ENCODE data around the gene BCL7C. TPM values are rescaled to one million over a fixed set of nuclear protein-coding genes. Genes with fewer than 3 reads are reported as not detected.

The BCL7C gene
- total RNA-seq (2014; rRNA removed; shearing (Covaris generic); ENCODE audit: low replicate concordance), result 154 and 157 TPM in 2 replicates

DNA sequence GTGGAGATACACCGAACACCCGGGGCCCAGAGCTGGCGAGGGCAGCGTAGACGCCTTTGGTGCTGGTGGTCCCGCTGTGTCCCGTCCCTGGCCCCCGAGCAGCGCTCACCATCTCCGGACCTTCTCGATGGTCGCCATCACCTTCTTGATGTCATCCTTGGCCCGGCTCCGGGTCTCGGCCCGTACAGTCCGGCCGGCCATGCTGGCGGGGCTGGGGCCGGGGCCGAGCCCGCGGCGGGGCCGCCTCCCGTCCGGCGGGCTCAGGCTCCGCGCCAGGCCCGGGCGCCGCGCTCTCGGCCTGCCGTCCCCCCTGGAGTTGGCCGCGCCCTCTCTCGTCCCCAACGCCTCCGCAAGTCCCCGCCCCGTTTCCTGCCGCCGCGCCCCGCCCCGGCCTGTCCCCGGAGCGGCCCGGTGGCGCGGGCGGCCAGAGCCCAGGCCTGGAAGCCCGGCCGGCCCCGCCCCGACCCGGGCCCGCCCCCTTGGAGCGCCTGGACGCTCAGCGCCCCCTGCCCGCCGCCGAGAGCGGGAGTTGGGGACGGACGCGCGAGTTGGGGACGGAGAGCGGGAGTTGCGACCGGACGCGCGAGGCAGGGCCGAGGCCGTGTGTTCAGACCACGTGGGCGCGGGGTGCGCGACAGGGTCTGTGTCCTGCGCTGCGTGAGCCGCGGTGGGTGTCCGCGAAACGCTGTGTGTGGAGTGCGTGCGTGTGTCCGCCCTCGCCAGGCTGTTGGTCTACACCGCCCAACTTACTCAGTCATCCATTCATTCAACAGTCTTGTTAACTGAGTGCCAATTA is at the start of gene BCL7C:
BCL7C (minus strand) TSS at position 334 of the 796 bp plus-strand sequence; CDS start at position 201, 133 bp downstream.
- in situ Hi-C loops (cut with HindIII; ENCODE audit: low pct_unique_long_range_greater_than_20kb, low sequenced_read_pairs), result no loop called here
- DNase-seq (ENCODE audit: low read depth), result peak; percentile 86

DNA sequence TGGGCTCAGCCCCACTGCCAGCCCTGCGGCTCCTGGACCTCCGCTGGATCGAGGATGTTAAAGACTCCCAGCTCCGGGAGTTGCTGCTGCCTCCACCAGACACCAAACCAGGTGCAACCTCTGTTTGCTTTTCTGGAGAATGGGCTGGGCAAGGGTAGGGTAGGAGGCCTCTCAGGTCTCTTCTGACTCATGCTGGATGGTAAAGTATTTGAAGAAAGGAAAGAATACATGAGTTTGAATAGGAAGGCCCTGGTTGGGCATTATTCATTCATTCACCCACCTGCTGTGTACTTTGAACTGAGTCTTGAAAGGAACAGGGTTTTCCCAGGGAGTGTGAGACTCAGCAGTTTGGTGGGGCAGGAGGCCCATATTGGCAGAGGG is 48.5 kb upstream of the BCL7C start:
- in situ Hi-C loops (cut with HindIII; ENCODE audit: low pct_unique_long_range_greater_than_20kb, low sequenced_read_pairs), result loop anchor here (25.0 kb wide), 1 partner anchor 180 kb away; the partner anchor contains the start of genes CFAP119 and RNF40

DNA sequence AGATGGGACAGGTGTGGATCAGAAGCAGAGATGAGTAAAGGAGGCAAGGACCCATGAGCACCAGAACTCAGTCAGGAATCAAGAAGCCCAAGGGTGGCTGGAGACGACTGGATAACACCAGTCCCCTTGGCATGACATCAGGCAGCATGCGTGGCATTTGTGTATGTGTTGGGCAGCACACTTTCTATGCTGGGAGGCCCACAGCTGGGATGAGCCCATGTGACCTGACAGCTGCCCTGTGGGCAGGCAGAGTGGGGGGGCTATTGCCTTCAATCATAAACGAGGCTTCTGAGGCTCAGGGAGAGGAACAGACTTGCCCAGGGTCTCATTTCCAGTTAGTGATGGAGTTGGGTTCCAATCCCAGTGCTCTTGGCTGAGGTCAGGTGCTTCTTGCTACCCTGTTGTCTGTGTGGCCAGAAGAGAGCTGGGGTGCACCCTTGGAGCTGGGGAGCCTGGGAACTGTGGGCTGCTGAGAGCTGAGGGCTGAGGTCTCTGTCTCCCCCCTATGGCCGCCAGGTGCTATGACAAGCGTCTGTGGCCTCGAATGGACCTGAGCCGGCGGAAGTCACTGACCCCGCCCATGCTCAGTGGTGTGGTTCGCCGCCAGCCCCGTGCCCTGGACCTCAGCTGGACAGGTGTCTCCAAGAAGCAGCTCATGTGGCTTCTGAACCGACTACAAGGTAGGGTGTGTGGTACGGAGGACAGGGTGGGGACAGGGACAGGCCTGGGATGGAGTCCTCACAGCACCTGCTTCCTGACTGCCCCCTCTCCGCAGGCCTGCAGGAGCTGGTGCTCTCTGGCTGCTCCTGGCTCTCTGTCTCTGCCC is 47.9 kb upstream of the BCL7C start:
- peak; percentile 85 for DNase-seq (ENCODE audit: low read depth)
- in situ Hi-C loops (cut with HindIII; ENCODE audit: low pct_unique_long_range_greater_than_20kb, low sequenced_read_pairs), result loop anchor here (25.0 kb wide), 1 partner anchor 180 kb away; the partner anchor contains the start of genes CFAP119 and RNF40

More for the DNA sequence above, 48.5 kb upstream of the BCL7C start:
- DNase-seq (ENCODE audit: low read depth), result no peak

GRCh38 chr16:30939571-30939970 is 45.7 kb upstream of the BCL7C start:
- peak; percentile 77 for DNase-seq (ENCODE audit: low read depth)
- in situ Hi-C loops (cut with HindIII; ENCODE audit: low pct_unique_long_range_greater_than_20kb, low sequenced_read_pairs), result loop anchor here (25.0 kb wide), 1 partner anchor 177 kb away; the partner anchor contains the start of genes CFAP119 and RNF40

GRCh38 chr16:30937692-30938091 is 43.8 kb upstream of the BCL7C start:
- no peak for DNase-seq (ENCODE audit: low read depth)
- in situ Hi-C loops (cut with HindIII; ENCODE audit: low pct_unique_long_range_greater_than_20kb, low sequenced_read_pairs), result loop anchor here (25.0 kb wide), 1 partner anchor 175 kb away; the partner anchor contains the start of genes CFAP119 and RNF40

DNA sequence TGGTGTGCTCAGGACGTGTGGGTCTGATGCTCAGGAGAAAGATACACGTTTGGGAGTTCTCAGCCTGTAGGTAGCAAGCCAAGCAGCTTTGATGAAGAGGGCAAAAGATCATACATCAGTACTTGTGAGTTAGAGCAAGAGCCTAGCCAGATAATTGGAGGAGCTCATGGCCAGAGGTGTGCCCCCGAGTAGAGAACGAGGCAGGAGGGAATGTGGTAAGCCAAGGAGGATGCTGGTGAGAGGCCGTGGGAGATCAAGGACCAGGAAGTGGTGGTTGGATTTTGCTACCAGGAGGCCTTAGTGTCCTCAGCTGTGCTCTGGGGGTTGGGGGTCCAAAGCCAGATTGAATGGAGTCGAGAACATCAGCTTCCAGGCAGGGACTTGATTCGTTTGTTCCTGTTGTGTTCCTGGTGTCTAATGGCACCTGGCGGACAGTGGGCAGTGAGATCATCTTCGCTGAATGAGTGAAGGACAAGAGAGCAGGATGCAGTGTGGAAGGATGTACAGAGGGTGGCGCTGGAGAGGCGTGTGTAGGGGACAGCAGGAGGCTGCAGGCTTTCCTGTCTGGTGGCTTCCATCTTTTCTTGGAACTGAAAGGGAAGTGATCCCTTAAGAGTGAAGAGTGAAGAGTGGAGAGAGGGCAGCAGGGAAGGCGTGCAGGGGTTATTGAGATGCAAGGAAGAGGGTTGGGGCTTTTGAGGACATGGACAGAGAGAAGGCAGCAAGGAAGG is 41.1 kb upstream of the BCL7C start:
- in situ Hi-C loops (cut with HindIII; ENCODE audit: low pct_unique_long_range_greater_than_20kb, low sequenced_read_pairs), result loop anchor here (25.0 kb wide), 1 partner anchor 173 kb away; the partner anchor contains the start of genes CFAP119 and RNF40

GRCh38 chr16:30931068-30931650 is 37.3 kb upstream of the BCL7C start:
- DNase-seq (ENCODE audit: low read depth), result no peak
- in situ Hi-C loops (cut with HindIII; ENCODE audit: low pct_unique_long_range_greater_than_20kb, low sequenced_read_pairs), result loop anchor here (25.0 kb wide), 1 partner anchor 169 kb away; the partner anchor contains the start of genes CFAP119 and RNF40

More for the DNA sequence above, 41.1 kb upstream of the BCL7C start:
- peak; percentile 74 for DNase-seq (ENCODE audit: low read depth)

DNA sequence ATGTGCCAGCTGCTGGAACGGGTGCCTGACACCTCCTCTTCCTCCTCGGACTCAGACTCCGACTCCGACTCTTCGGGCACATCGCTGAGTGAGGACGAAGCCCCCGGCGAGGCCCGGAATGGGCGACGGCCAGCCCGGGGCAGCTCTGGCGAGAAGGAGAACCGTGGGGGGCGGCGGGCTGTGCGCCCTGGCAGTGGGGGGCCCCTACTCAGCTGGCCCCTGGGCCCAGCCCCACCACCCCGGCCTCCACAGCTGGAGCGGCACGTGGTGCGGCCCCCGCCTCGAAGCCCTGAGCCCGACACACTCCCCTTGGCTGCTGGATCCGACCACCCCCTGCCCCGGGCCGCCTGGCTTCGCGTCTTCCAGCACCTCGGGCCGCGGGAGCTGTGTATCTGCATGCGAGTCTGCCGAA is 36.3 kb upstream of the BCL7C start:
- in situ Hi-C loops (cut with HindIII; ENCODE audit: low pct_unique_long_range_greater_than_20kb, low sequenced_read_pairs), result loop anchor here (25.0 kb wide), 1 partner anchor 168 kb away; the partner anchor contains the start of genes CFAP119 and RNF40
- DNase-seq (ENCODE audit: low read depth), result no peak

GRCh38 chr16:30929167-30929566 is 35.3 kb upstream of the BCL7C start:
- in situ Hi-C loops (cut with HindIII; ENCODE audit: low pct_unique_long_range_greater_than_20kb, low sequenced_read_pairs), result loop anchor here (25.0 kb wide), 1 partner anchor 167 kb away; the partner anchor contains the start of genes CFAP119 and RNF40
- no peak for DNase-seq (ENCODE audit: low read depth)

DNA sequence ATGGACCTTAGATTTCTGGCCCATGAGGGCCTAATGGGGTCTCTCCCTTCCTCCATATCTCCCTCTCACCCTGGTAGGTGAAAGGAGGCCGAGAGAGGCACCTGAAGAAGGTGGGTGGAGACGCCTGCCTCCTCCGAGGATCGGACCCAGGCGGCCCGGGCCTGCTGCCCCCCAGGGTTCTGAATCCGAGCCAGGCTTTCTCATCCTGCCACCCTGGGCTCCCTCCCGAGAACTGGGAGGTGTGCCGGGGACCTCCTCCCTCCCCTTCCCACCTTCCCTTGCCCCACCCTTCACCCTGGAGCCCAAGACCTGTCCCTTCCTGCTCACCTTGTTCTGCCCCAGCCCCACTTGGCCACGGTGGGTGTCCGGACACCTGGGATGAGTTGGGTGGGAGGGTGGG is 34.5 kb upstream of the BCL7C start:
- in situ Hi-C loops (cut with HindIII; ENCODE audit: low pct_unique_long_range_greater_than_20kb, low sequenced_read_pairs), result loop anchor here (25.0 kb wide), 1 partner anchor 166 kb away; the partner anchor contains the start of genes CFAP119 and RNF40
- no peak for DNase-seq (ENCODE audit: low read depth)

DNA sequence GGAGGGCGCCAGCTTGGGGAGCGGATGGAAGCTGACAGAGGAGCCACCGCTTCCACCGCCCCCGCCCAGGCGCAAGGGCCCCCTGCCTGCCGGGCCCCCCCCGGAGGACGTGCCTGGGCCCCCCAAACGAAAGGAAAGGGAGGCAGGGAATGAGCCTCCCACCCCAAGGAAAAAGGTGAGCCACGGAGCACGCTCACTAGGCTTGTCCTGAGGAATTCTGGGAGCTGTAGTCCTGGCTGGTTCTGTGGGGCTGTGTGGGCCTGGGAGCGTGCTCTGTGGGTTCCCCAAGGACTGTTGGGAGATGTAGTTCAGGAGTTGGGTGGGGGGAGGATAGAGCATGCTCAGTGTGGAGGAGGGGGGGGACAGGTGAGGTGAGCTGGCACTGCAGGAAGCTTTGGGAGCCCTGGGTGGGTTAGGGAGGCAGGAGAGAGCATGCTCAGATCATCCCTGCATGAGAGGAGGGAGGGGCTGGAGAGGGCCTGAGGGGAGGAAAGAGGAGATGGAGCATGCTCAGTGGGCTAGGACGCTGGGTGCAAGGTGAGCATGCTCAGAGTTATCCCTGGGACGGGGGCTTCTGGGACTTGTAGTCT is 34.0 kb upstream of the BCL7C start:
- in situ Hi-C loops (cut with HindIII; ENCODE audit: low pct_unique_long_range_greater_than_20kb, low sequenced_read_pairs), result loop anchor here (25.0 kb wide), 1 partner anchor 166 kb away; the partner anchor contains the start of genes CFAP119 and RNF40
- peak; percentile 66 for DNase-seq (ENCODE audit: low read depth)

DNA sequence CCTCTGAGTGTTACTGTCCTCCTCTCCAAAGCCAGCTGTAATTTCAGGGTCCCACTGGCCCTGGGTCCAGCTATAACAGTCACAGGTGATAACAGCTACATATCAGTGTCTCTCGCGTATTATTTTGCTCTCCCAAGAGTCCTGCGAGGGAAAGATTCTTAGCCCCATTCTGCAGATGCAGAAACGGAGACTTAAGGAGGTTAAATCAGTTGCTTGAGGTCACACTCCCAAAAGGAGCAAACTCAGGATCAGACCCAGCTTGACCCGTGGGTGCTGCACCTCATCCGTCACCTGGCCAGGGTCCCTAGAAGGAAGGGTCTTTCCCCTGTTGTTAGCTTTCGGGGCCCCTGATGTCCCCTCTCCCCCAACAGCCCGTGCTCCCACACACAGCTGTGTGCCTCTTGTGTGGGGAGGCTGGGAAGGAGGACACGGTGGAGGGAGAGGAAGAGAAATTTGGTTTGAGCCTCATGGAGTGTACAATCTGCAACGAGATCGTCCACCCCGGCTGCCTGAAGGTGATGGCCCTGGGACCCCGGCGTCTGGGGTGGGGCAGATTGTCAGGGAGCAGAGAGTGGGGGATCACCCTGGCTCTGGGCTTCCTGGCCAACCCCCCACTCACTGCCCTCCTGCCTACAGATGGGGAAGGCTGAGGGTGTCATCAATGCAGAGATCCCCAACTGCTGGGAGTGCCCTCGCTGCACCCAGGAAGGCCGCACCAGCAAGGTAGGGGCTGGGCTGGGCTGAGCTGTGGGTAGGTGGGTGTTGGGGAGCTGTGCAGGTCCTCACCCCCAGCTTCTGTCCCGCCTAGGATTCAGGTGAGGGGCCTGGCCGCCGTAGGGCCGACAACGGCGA is 33.3 kb upstream of the BCL7C start:
- DNase-seq (ENCODE audit: low read depth), result no peak
- in situ Hi-C loops (cut with HindIII; ENCODE audit: low pct_unique_long_range_greater_than_20kb, low sequenced_read_pairs), result loop anchor here (25.0 kb wide), 1 partner anchor 165 kb away; the partner anchor contains the start of genes CFAP119 and RNF40

DNA sequence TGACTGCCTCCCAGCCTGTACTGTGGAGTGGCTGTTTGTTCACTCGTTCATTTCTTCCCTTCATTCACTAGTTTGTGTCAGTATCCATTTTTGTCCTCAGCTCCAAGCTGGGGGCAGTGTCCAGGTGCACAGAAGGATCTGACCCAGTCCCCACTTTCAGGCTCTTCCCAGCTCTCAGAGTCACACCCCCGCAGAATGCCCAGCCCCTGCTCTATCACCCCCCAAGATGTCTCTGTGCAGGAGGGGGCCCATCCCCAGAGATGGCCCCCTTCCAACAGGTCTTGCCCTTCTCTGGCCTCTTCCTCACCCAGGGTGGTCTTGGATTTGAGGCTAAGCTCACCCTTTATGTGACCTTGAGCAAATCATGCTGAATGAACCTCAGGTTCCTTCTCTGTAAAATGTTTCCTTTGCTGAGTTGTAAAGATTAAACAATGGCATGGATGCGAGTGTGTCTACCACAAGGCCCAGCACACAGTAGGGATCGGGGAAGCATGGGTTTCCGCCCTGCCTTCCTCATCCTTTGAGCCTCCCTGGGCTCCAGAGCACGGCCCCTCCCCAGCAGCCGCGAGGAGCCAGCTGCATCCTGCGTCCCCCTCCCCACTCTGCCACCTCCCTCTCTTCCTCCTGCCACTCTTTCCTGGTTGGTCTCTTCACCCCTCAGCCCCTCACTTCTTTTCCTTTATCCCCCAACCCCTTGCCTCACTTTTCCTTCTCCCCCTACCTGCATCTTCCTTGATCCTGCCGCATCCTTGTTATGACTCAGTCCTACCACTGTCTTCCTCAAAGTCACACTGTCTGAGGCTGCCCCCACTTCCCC is 32.3 kb upstream of the BCL7C start:
- no peak for DNase-seq (ENCODE audit: low read depth)
- in situ Hi-C loops (cut with HindIII; ENCODE audit: low pct_unique_long_range_greater_than_20kb, low sequenced_read_pairs), result loop anchor here (25.0 kb wide), 1 partner anchor 164 kb away; the partner anchor contains the start of genes CFAP119 and RNF40

GRCh38 chr16:30925632-30925987 is 31.7 kb upstream of the BCL7C start:
- DNase-seq (ENCODE audit: low read depth), result no peak
- in situ Hi-C loops (cut with HindIII; ENCODE audit: low pct_unique_long_range_greater_than_20kb, low sequenced_read_pairs), result loop anchor here (25.0 kb wide), 1 partner anchor 163 kb away; the partner anchor contains the start of genes CFAP119 and RNF40

All from Caki2 (cell line).